MM.1S (cell line): ENCODE data around the gene APLNR.

Experiments used
- CTCF ChIP-seq: fragments of 300-600 bp; sonication (generic); IDR thresholded peaks from 2 replicates; pipeline ENCODE4 v1.5.1; 2016; ENCODE audit warnings: antibody characterized with exemption, low read length, mixed read lengths
- EZH2 ChIP-seq: fragments of 300-600 bp; sonication (generic); optimal IDR thresholded peaks from 2 replicates; pipeline ENCODE3; 2017; ENCODE audit warnings: low read depth, mild to moderate bottlenecking, antibody characterized with exemption, low read length, mixed read lengths

GRCh38 chr11:57200917-57201316 is 36.1 kb downstream of the APLNR start:
- TF ChIP-seq CTCF (no peak), EZH2 (no peak)
